Dermis blood vessel endothelial cell (primary cell): Measurements from ENCODE around the gene DGKH. TPM values are rescaled to one million over a fixed set of nuclear protein-coding genes. Genes with fewer than 3 reads are reported as not detected.
A peak's percentile ranks its signal among the peaks of the same experiment; 100 is the strongest.

Experiments used
- DNase-seq: peaks from one replicate; pipeline ENCODE4 v3.0.0; 2010
- total RNA-seq: library from RNA; depleted of rRNA; stranded (reverse); fragments of >200 nt; gene quantifications from 2 replicates; pipeline ENCODE4 v1.2.3, GENCODE V29; 2014

The DGKH gene, protein sequence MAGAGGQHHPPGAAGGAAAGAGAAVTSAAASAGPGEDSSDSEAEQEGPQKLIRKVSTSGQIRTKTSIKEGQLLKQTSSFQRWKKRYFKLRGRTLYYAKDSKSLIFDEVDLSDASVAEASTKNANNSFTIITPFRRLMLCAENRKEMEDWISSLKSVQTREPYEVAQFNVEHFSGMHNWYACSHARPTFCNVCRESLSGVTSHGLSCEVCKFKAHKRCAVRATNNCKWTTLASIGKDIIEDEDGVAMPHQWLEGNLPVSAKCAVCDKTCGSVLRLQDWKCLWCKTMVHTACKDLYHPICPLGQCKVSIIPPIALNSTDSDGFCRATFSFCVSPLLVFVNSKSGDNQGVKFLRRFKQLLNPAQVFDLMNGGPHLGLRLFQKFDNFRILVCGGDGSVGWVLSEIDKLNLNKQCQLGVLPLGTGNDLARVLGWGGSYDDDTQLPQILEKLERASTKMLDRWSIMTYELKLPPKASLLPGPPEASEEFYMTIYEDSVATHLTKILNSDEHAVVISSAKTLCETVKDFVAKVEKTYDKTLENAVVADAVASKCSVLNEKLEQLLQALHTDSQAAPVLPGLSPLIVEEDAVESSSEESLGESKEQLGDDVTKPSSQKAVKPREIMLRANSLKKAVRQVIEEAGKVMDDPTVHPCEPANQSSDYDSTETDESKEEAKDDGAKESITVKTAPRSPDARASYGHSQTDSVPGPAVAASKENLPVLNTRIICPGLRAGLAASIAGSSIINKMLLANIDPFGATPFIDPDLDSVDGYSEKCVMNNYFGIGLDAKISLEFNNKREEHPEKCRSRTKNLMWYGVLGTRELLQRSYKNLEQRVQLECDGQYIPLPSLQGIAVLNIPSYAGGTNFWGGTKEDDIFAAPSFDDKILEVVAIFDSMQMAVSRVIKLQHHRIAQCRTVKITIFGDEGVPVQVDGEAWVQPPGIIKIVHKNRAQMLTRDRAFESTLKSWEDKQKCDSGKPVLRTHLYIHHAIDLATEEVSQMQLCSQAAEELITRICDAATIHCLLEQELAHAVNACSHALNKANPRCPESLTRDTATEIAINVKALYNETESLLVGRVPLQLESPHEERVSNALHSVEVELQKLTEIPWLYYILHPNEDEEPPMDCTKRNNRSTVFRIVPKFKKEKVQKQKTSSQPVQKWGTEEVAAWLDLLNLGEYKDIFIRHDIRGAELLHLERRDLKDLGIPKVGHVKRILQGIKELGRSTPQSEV
- total RNA-seq = 23.7 and 34.2 TPM in 2 replicates

DNA sequence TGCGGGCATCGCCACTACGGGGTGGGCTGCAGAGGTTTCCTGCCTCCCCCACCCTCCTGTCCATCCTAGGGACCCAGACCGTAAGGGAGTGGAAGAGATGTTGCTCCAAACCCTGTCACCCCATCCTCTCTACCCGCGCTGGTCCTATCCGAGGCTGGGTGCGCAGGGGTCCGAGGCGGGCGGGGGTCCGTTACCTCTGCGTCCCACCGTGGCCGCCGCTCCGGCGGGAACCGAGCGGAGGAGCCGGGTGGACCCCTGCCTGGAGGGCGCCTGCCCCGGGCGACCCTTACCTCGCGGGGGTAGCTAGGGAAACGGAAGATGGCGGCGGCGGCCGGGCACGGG lies at the start of gene DGKH:
TSS of gene DGKH (plus strand) at position 307 of the 342 bp plus-strand sequence. CDS start 126 bp downstream, outside the sequence.
- DNase-seq = no peak

- no peak for DNase-seq
Measured at GRCh38 chr13:42000846-42001245, 47.6 kb upstream of the DGKH start.

GRCh38 chr13:42001580-42001979 lies 46.9 kb upstream of the DGKH start:
- no peak for DNase-seq

GRCh38 chr13:42002066-42002465 lies 46.4 kb upstream of the DGKH start:
- DNase-seq = no peak

GRCh38 chr13:42007844-42008243 lies 40.6 kb upstream of the DGKH start:
- DNase-seq = no peak

DNA sequence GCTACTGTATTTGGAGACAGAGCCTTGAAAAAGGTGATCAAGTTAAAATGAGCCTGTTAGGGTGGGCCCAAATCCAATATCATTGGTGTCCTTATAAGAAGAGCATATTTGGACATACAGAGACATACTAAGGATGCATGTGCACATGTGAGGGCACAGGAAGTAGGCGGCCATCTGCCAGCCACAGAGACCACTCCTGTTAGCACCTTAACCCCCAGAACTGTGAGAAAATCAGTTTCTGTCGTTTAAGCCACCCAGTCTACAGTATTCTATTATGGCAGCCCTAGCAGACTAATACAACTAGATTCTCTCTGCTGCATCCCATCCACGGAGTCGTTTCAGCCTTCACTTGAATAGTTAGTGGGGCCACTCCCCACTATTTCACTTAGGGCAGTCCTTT lies 39.4 kb upstream of the DGKH start:
- no peak for DNase-seq

DNA sequence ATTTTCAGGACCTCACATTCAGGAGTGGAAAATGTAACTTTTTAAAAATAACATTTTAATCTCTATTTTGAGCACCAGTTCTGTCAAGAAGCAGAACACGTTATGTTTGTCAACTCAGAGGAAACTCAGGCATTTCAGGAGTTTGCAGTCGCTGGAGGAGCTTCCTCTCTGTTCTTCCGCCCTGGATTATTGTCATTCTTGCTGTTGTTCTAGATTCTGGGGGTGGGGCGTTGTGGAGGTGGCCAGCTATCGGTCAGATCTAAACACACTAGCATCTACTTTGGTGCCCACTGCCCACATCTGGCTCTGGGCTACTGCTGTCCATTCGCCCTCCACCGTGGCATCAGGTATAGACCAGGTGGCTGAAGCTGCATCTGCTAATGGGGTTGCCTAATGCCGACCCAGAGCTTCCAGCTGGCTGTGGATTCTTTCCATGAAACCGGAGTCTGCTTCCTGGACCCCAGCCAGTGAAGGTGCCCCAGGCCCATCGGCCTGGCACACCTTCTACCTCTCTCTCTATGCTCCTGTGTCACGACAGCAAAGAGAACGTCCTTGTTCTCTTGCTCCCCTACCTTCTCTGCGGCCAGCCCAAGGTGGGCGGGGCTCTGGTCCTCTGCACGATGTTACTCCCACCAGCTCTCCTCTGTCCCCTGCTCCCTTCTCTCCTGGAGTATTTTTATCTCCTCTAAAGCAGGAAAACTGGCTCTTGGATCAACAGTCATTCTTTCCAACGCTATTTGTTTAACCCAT lies 36.7 kb upstream of the DGKH start:
- DNase-seq = peak; percentile 41

GRCh38 chr13:42014119-42014518 lies 34.3 kb upstream of the DGKH start:
- no peak for DNase-seq

DNA sequence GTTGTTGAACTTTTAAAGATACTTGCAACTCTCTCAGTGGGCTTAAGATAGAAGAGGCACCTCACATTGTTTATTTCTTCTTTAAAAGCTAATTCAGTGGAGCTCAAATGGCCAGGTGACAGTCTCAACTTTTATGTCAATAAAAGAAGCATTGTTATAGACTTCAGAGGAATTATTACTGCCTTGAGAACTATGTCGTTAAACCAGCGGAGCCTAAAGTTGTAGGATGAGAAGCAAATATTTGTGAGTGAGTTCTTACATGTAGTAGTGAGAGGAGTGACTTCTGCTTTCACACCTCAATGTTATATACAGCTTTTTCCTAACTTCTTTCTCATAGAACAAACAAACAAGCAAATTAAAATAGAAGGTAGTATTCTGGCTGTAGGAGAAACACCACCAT lies 31.2 kb upstream of the DGKH start:
- DNase-seq = no peak

DNA sequence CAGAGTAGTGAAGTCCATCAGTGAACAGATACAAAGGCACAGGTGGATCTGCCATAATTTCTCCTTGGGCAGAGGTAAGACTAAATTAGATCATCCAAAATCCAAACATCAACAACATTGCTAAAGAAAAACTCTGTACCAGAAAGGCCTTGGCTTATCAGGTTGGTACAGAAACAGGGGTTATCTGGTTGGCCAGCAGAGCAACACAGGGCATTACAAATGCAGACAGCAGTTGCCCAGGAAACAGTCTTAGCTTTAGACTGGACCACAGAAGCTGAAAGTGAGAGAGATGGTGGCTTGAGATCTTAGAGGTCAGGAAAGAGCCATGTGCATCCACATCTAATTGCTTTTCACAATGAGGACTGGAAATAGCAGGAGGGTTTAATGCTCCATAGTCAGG lies 26.6 kb upstream of the DGKH start:
- no peak for DNase-seq

GRCh38 chr13:42022336-42022735 lies 26.1 kb upstream of the DGKH start:
- no peak for DNase-seq

- DNase-seq = no peak
Measured at GRCh38 chr13:42022796-42023493, 25.5 kb upstream of the DGKH start.

GRCh38 chr13:42027286-42027685 lies 21.2 kb upstream of the DGKH start:
- no peak for DNase-seq

DNA sequence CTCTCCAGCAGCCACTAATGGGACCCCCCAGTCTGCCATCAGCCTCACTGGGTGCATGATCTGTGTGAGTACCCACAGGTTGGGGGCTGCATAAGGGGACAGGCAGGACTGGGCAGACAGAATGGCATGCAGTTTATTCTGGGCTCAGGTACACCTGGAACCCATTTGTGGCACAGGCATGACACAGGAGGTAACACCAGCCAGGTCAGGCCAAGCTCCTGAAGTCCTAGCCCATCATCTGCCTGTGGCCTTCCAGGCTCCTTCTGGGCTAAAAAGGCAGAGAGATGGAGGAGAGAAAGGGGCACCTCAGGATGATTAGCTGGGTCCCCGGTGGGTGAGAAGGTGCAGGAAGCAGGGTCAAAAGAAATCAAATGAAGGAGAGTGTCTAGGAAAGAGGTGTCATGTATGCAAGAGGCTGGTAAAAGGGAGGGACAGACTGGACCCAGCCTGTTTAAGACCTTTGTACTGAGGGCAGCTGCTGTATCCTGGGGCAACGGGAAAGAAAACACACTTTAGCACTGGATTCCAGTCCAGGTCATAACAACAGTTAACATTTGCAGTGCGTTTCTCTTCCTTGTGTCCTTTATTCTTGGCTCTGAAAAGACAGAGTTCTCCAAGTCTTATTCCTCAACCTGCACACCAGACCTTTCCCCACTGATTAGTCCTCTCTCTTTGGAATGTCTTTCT lies 20.2 kb upstream of the DGKH start:
- DNase-seq = no peak

- DNase-seq = no peak
Measured at GRCh38 chr13:42035905-42036521, 12.4 kb upstream of the DGKH start.

GRCh38 chr13:42036711-42037110 lies 11.7 kb upstream of the DGKH start:
- no peak for DNase-seq

GRCh38 chr13:42038661-42039456 lies 9.6 kb upstream of the DGKH start:
- no peak for DNase-seq

DNA sequence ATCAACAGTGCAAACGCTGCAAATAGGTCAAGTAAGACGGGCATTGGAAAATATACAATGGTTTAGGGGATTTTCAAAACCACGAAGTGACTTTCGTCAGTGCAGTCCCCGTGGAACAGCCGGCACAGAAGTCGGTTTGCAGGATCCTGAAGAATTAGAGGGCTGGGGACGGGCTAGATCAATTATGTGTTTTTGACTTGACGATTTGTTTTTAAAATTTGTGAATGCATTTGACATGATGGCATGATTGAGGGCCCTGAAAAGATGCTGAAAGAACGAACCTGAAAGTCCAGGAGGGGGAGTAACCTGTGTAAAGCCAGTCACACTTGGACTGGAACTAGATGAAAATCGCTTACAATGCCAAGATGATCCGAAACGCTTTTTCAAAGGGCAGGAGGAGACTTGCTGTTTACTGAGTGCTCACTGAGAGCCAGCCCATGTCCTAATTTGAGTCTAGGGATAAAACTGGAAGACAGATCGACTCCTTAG lies 8.9 kb upstream of the DGKH start:
- no peak for DNase-seq

DNA sequence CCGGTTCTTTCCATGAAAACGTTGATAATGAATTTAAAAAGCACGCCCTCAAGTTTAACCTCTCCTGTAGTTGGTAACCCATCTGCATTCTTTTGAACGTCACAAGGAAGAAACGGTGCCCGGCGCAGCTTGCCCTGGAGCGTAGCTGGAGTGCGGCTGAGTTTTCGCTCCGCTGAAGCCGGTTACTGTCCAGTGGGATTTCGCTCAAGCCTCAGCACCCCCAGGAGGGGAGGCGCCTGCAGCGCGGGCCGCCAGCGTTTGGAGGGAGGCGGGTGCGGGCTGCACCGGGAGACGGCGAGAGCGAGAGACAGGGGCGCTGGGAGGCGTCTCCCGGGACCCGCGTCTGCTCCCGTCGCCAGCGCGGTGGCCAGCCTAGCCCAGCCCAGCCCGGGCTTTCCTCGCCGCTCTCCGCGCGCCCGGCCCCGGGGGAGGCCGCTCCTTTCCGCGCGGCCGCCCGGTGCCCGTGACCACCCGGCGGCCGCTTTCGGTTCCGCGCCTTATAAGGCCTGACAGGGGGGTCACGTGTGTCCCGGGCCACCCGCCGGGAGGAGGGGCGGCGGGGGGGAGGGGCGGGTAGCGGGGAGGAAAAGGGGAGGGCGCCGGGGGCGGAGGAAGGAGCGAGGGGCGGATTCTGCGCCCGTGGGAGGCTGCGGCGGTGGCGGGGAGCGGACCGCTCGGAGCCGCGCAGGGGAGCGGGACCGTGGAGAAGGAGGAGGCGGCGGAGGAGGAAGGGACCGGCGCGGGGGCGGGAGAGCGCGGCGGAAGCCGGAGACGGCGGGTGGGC lies 8.3 kb upstream of the DGKH start:
- peak; percentile 90 for DNase-seq
